HepG2 (cell line): ENCODE results near the gene MEF2B. TPM values are rescaled to one million over a fixed set of nuclear protein-coding genes. Genes with fewer than 3 reads are reported as not detected.

Experiments used
- CCDC6 ChIP-seq: sonication (generic); formaldehyde crosslinking; IDR thresholded peaks from 2 replicates; pipeline ENCODE4 v1.8.1; 2022; ENCODE audit warnings: mild to moderate bottlenecking, missing genetic modification reagents, moderate library complexity
- CEBPG ChIP-seq: IDR thresholded peaks from 2 replicates; pipeline ENCODE4 v1.6.1; 2016
- SAFB2 ChIP-seq: sonication (generic); formaldehyde crosslinking; IDR thresholded peaks from 2 replicates; pipeline ENCODE4 v1.5.1; 2020; ENCODE audit warnings: missing genetic modification reagents, low read depth, mild to moderate bottlenecking, borderline replicate concordance
- STAT6 ChIP-seq: sonication (generic); formaldehyde crosslinking; IDR thresholded peaks from 2 replicates; pipeline ENCODE4 v1.4.0; 2020; ENCODE audit warnings: missing genetic modification reagents, mild to moderate bottlenecking, borderline replicate concordance
- TARDBP ChIP-seq: sonication (generic); formaldehyde crosslinking; IDR thresholded peaks from 2 replicates; pipeline ENCODE4 v1.8.0; 2022; ENCODE audit warnings: mild to moderate bottlenecking, missing genetic modification reagents
- THAP7 ChIP-seq: sonication (generic); formaldehyde crosslinking; IDR thresholded peaks from 2 replicates; pipeline ENCODE4 v1.8.1; 2023; ENCODE audit warnings: mild to moderate bottlenecking, missing genetic modification reagents
- TOPORS ChIP-seq: sonication (generic); formaldehyde crosslinking; IDR thresholded peaks from 2 replicates; pipeline ENCODE4 v1.8.0; 2023; ENCODE audit warnings: mild to moderate bottlenecking, missing genetic modification reagents
- YEATS2 ChIP-seq: sonication (generic); formaldehyde crosslinking; IDR thresholded peaks from 2 replicates; pipeline ENCODE4 v1.4.0; 2020; ENCODE audit warnings: missing genetic modification reagents, borderline replicate concordance
- ZHX2 ChIP-seq, 2 experiments: sonication (generic) in 1 of 2; formaldehyde crosslinking in 1 of 2; IDR thresholded peaks; 2 replicates each; pipeline versions ENCODE4 v1.6.1 to v1.9.0; 2014 to 2022; ENCODE audit warnings: antibody characterized with exemption in 1 of 2, borderline replicate concordance in 1 of 2, inconsistent platforms in 1 of 2, low read depth in 1 of 2, missing genetic modification reagents in 1 of 2
- ZNF143 ChIP-seq: sonication (generic); formaldehyde crosslinking; IDR thresholded peaks from 2 replicates; pipeline ENCODE4 v1.4.0; 2020; ENCODE audit warnings: missing genetic modification reagents
- ZNF280D ChIP-seq: sonication (generic); formaldehyde crosslinking; IDR thresholded peaks from 2 replicates; pipeline ENCODE4 v1.5.1; 2020; ENCODE audit warnings: mild to moderate bottlenecking, missing genetic modification reagents
- ZNF709 ChIP-seq: sonication (generic); formaldehyde crosslinking; IDR thresholded peaks from 2 replicates; pipeline ENCODE4 v1.5.0; 2020; ENCODE audit warnings: mild to moderate bottlenecking, missing genetic modification reagents
- ZNF850 ChIP-seq: sonication (generic); formaldehyde crosslinking; conservative IDR thresholded peaks from 2 replicates; pipeline ENCODE4 v1.9.0; 2021; ENCODE audit warnings: mild to moderate bottlenecking, missing genetic modification reagents
- polyA plus RNA-seq, 8 experiments: library from polyadenylated mRNA; depleted of rRNA in 3 of 8; stranded (reverse) in 7 of 8; unstranded in 1 of 8; fragments of >200 nt; fragmentation: Illumina TruSeq in 4 of 8; extraction: Trizol in 4 of 8; gene quantifications; 2 replicates each; pipeline versions ENCODE4 v1.2.1 to v1.2.3, GENCODE V29; 2011 to 2016; ENCODE audit warnings: low read depth in 4 of 8, missing spikeins in 1 of 8, mixed read lengths in 1 of 8; ENCODE audit not compliant: insufficient read depth in 1 of 8
- total RNA-seq, 5 experiments: library from RNA; depleted of rRNA; stranded (reverse); fragments of >200 nt; fragmentation: Illumina TruSeq; extraction: Trizol; gene quantifications; 2 replicates each; pipeline ENCODE4 v1.2.3, GENCODE V29; 2016; ENCODE audit warnings: low read depth in 1 of 5

Gene MEF2B
- total and polyA plus RNA-seq, 2 of the 13 experiments (the other 11 are each of a cell fraction or from before 2014, with no cell fraction given) = 1.2 to 1.7 TPM

GRCh38 chr19:19171821-19172532, 1.9 kb upstream of the MEF2B start (continued):
- TF ChIP-seq ZNF280D (CRISPR knock-in tag) (no peak), TARDBP (CRISPR knock-in tag) (peak; percentile 79), THAP7 (no peak), CCDC6 (CRISPR knock-in tag) (peak; percentile 76; the same call in 1 of the 2 replicates), CEBPG (peak; percentile 99), ZNF709 (CRISPR knock-in tag) (0 out of 2 replicates have a peak, but pooled peaks have one; percentile 55), TOPORS (CRISPR knock-in tag) (no peak), ZHX2 (IDR thresholded peaks at IDR 0.05; ENCODE audit: low read depth) (no peak), ZHX2 (CRISPR knock-in tag; IDR thresholded peaks at IDR 0.05; ENCODE audit: borderline replicate concordance) (no peak), SAFB2 (CRISPR knock-in tag) (no peak), ZNF143 (CRISPR knock-in tag) (no peak), ZNF850 (CRISPR knock-in tag) (no peak), YEATS2 (CRISPR knock-in tag) (peak; percentile 46; the same call in 1 of the 2 replicates), STAT6 (CRISPR knock-in tag) (no peak)
